Neural progenitor cell (in vitro differentiated cells): ENCODE data around the gene ELAVL3.

ENCODE experiments used
- EZH2 ChIP-seq: fragments of 200-600 bp; sonication (generic); IDR thresholded peaks from 2 replicates; pipeline ENCODE4 v1.6.1; 2017; ENCODE audit warnings: antibody characterized with exemption, mild to moderate bottlenecking, moderate library complexity
- TF ChIP-seq, protein P1 (sequence below): fragments of 200-600 bp; sonication (generic); IDR thresholded peaks from 2 replicates; pipeline ENCODE4 v1.5.1; 2017; ENCODE audit warnings: antibody characterized with exemption, mild to moderate bottlenecking

DNA sequence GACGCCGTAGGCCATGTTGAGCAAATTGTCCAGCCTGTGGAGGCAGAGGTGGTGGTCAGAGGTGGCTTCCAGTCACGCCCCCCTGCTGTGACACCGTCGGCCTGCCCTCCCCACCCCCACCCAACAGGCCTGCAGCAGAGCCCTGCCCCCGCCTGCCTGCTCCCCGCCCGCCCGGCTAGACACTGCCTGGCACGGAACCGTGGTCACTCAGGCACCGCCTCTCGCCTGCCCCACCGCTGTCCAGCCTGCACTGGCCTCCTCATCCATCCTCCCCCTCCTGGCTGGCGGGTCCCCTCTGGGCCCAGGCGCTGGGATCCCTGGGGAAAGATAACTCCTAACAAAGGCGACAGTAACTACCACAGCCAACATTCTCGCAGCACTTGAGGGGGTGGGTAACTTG, 23.7 kb downstream of the ELAVL3 start:
- TF ChIP-seq, protein P1, sequence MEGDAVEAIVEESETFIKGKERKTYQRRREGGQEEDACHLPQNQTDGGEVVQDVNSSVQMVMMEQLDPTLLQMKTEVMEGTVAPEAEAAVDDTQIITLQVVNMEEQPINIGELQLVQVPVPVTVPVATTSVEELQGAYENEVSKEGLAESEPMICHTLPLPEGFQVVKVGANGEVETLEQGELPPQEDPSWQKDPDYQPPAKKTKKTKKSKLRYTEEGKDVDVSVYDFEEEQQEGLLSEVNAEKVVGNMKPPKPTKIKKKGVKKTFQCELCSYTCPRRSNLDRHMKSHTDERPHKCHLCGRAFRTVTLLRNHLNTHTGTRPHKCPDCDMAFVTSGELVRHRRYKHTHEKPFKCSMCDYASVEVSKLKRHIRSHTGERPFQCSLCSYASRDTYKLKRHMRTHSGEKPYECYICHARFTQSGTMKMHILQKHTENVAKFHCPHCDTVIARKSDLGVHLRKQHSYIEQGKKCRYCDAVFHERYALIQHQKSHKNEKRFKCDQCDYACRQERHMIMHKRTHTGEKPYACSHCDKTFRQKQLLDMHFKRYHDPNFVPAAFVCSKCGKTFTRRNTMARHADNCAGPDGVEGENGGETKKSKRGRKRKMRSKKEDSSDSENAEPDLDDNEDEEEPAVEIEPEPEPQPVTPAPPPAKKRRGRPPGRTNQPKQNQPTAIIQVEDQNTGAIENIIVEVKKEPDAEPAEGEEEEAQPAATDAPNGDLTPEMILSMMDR, result no peak
- no peak for TF ChIP-seq EZH2
